Lower leg skin (tissue), 4 donors: ENCODE measurements around the gene REL. TPM values are rescaled to one million over a fixed set of nuclear protein-coding genes. Genes with fewer than 3 reads are reported as not detected.

Experiments
- DNase-seq, 2 donors: peaks; one replicate each; pipeline ENCODE4 v3.0.0-alpha.2; 2019; ENCODE audit warnings: low spot score in 2 of 2
- H3K4me3 ChIP-seq: fragments of 200-600 bp; sonication (generic); 2 replicates; pipeline ENCODE4 v1.5.1; 2017; ENCODE audit warnings: mild to moderate bottlenecking, low read depth; ENCODE audit not compliant: poor library complexity, severe bottlenecking
- CTCF ChIP-seq, 3 donors: fragments of 450-650 bp; IDR thresholded peaks; one replicate each; pipeline ENCODE4 v1.5.1; 2016; ENCODE audit warnings: antibody characterized with exemption in 3 of 3, mild to moderate bottlenecking in 3 of 3, moderate library complexity in 2 of 3
- POLR2A ChIP-seq, 2 donors: fragments of 450-650 bp; IDR thresholded peaks; one replicate each; pipeline ENCODE4 v1.6.1; 2016 to 2017; ENCODE audit warnings: antibody characterized with exemption in 2 of 2, mild to moderate bottlenecking in 1 of 2, moderate library complexity in 1 of 2
- WGBS, 2 donors: methylation state at CpG; one replicate each; pipeline ENCODE4 v1.1.5; 2018; 5-methylcytosine and 5-hydroxymethylcytosine counted together
- intact Hi-C: fragments of 100-400 bp; cut with DNase I; formaldehyde crosslinking; loops from one replicate; pipeline ENCODE4 v1.15.0; 2023; ENCODE audit warnings: low total_unique reads
- total RNA-seq, 4 donors: library from RNA; depleted of rRNA; stranded (reverse); fragments of >200 nt; gene quantifications; one replicate each; pipeline ENCODE4 v1.1.0, GENCODE V29; 2016

Gene REL
- total RNA-seq, 4 donors from 2014 or later = 33.8 to 56.2 (median 41.2) TPM

GRCh38 chr2:60958800-60959199 is 77.4 kb downstream of the REL start:
- no peak for DNase-seq
- WGBS, 2 donors = 45 to 52% methylated on average over 3 of the region's 3 CpGs
- TF ChIP-seq CTCF (IDR thresholded peaks at IDR 0.05) = no peak
- no peak for TF ChIP-seq POLR2A (IDR thresholded peaks at IDR 0.05)
- H3K4me3 ChIP-seq = no peak overlapping the region
- intact Hi-C loops = no loop called here

GRCh38 chr2:60959501-60959900 is 78.1 kb downstream of the REL start:
- intact Hi-C loops = no loop called here
- H3K4me3 ChIP-seq = no peak overlapping the region
- DNase-seq = no peak
- 87 to 90% methylated on average over 4 to 7 of the region's 7 CpGs for WGBS, 2 donors
- TF ChIP-seq CTCF (IDR thresholded peaks at IDR 0.05) = no peak
- no peak for TF ChIP-seq POLR2A (IDR thresholded peaks at IDR 0.05)

DNA sequence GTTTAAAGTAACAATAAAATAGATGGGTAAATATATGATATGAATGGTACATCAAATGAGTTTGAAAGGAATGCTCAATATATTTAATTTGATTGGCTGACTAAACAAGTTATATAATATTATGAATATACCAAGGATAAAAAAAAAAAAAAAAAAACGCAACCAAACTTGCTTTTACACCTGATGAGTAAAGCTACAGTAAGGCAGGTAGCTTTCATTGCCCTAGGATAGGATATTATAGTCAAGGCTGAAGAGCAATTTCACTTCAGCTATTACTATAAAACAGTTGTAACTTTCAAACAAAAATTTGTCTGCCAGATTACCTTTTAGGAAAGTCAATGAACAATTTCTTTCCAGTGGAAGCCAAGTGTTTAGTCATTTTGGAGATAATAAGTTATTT is 79.3 kb downstream of the REL start:
- WGBS, 2 donors = 42 to 48% methylated on average over 1 of the region's 1 CpG
- intact Hi-C loops = no loop called here
- H3K4me3 ChIP-seq = no peak overlapping the region
- TF ChIP-seq POLR2A (IDR thresholded peaks at IDR 0.05) (no peak), CTCF (IDR thresholded peaks at IDR 0.05) (no peak)
- DNase-seq = no peak

- TF ChIP-seq POLR2A (IDR thresholded peaks at IDR 0.05) = no peak
- no peak for TF ChIP-seq CTCF (IDR thresholded peaks at IDR 0.05)
- intact Hi-C loops = no loop called here
- 59 to 60% methylated on average over 4 of the region's 4 CpGs for WGBS, 2 donors
- H3K4me3 ChIP-seq = no peak overlapping the region
- no peak for DNase-seq
Measured at GRCh38 chr2:60961457-60961856, 80.1 kb downstream of the REL start.

DNA sequence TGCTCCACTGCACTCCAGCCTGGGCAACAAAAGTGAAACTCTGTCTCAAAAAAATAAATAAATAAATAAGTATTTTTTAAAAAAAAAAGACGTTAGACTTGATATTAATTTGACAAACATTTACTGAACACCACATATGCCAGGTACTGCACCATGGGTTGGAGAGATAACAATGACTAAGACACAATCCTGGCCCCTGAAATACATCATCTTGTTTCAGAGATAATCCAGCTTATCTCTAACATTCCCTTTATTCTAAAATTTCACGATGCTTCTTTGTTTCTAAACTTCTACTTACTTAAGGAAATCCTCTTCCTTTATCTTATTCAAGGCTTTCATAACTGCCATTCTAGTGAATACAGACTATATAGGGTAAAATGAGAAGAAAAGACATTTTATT is 81.2 kb downstream of the REL start:
- WGBS, 2 donors = 53 to 61% methylated on average over 2 of the region's 2 CpGs
- DNase-seq = no peak
- no peak overlapping the region for H3K4me3 ChIP-seq
- TF ChIP-seq POLR2A (IDR thresholded peaks at IDR 0.05) = no peak
- TF ChIP-seq CTCF (IDR thresholded peaks at IDR 0.05) = no peak
- intact Hi-C loops = no loop called here

DNA sequence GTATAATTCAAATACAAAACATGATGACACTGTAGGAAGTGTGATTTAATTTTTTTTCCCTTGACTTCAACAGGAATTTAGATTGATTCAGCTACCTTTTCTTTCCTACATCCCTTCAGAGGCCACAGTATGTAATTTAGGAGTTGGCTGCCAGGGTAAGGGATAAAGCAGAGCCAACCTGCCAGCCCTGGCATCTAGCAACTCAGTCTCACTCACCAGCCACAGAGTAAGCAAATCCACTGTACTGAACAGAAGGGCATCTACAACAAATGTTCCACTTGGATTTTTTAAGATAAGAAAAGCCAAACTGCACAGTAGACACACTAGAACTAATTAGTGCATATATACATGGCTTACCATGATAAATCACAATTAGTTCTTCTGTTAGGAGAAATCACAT is 81.8 kb downstream of the REL start:
- TF ChIP-seq CTCF (IDR thresholded peaks at IDR 0.05) (no peak), POLR2A (IDR thresholded peaks at IDR 0.05) (no peak)
- H3K4me3 ChIP-seq = no peak overlapping the region
- intact Hi-C loops = no loop called here
- no peak for DNase-seq
